HS-5 (cell line): ENCODE results near the gene TNS1.

ENCODE experiments used
- DNase-seq: peaks from one replicate; pipeline ENCODE4 v3.0.0-alpha.2; 2012; ENCODE audit warnings: low read depth

The TNS1 gene

GRCh38 chr2:217929757-217930707, 72.8 kb downstream of the TNS1 start:
- no peak for DNase-seq

- DNase-seq: no peak
Measured at GRCh38 chr2:217929272-217929671, 73.5 kb downstream of the TNS1 start.

- no peak for DNase-seq
Measured at GRCh38 chr2:217928324-217929181, 74.2 kb downstream of the TNS1 start.

GRCh38 chr2:217927601-217928323, 75.0 kb downstream of the TNS1 start:
- no peak for DNase-seq

GRCh38 chr2:217926801-217927200, 76.0 kb downstream of the TNS1 start:
- DNase-seq: no peak

GRCh38 chr2:217924346-217924901, 78.4 kb downstream of the TNS1 start:
- DNase-seq: no peak

GRCh38 chr2:217923007-217923686, 79.6 kb downstream of the TNS1 start:
- DNase-seq: no peak

- no peak for DNase-seq
Measured at GRCh38 chr2:217922101-217923006, 80.4 kb downstream of the TNS1 start.

GRCh38 chr2:217920879-217921603, 81.8 kb downstream of the TNS1 start:
- DNase-seq: no peak

GRCh38 chr2:217919781-217920351, 82.9 kb downstream of the TNS1 start:
- no peak for DNase-seq

- no peak for DNase-seq
Measured at GRCh38 chr2:217919204-217919603, 83.6 kb downstream of the TNS1 start.

- no peak for DNase-seq
Measured at GRCh38 chr2:217918308-217919024, 84.3 kb downstream of the TNS1 start.

- DNase-seq: no peak
Measured at GRCh38 chr2:217916504-217917254, 86.1 kb downstream of the TNS1 start.

GRCh38 chr2:217915706-217916105, 87.1 kb downstream of the TNS1 start:
- no peak for DNase-seq

GRCh38 chr2:217914878-217915277, 87.9 kb downstream of the TNS1 start:
- no peak for DNase-seq

GRCh38 chr2:217914078-217914477, 88.7 kb downstream of the TNS1 start:
- no peak for DNase-seq

- no peak for DNase-seq
Measured at GRCh38 chr2:217913436-217913835, 89.4 kb downstream of the TNS1 start.
